HCT116 (cell line): ENCODE measurements around the gene ISL2.

Experiments used
- CTCF ChIP-seq, 3 experiments: fragments of 200-600 bp in 1 of 3; sonication (generic) in 1 of 3; IDR thresholded peaks in 2 of 3; conservative IDR thresholded peaks in 1 of 3; 2 replicates each; pipeline ENCODE4 v1.5.1; 2012 to 2017; ENCODE audit warnings: low read depth in 2 of 3, low read length in 2 of 3, antibody characterized with exemption in 1 of 3, borderline replicate concordance in 1 of 3, control low read depth in 1 of 3, mild to moderate bottlenecking in 1 of 3, mixed read lengths in 1 of 3, mixed run types in 1 of 3, moderate library complexity in 1 of 3; ENCODE audit not compliant: insufficient read depth in 1 of 3
- POLR2A ChIP-seq: IDR thresholded peaks from 2 replicates; pipeline ENCODE4 v1.7.0; 2011; ENCODE audit warnings: borderline replicate concordance; ENCODE audit not compliant: insufficient read depth, insufficient read length; ENCODE audit errors: extremely low read depth

DNA sequence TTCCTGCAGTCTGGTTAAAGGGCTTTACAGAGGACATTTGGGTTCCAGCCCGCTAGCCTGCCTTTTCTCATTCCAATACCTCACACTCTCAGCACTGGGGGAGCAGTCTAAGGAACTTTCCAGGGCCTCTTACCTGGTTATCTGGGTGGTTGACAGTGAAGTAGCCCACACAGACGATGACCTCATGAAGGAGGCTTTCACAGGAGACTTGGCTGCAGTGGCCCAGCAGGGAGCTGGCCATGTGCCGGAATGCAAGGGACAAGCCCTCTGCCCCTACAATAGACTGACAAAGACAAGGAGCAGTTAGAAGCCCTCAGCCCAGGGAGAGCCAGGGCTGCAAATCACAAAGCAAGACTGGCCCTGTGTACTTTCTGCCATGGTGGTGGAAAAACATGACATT, 39.5 kb downstream of the ISL2 start:
- no peak for TF ChIP-seq CTCF (IDR thresholded peaks at IDR 0.05 in 2 of 3, conservative IDR thresholded peaks at IDR 0.05 in 1 of 3; ENCODE audit: borderline replicate concordance in 1 of 3, insufficient read depth in 1 of 3, low read depth in 2 of 3, low read length in 2 of 3)
- no peak for TF ChIP-seq POLR2A
